ENCODE results near the gene GRK5.

The GRK5 gene

GRCh38 chr10:119314486-119314885 lies 107.1 kb downstream of the GRK5 start:
- DNase-seq (ENCODE audit: low read depth), result no peak
- TF ChIP-seq CTCF (conservative IDR thresholded peaks at IDR 0.05; ENCODE audit: low read length), result no peak
- H3K4me3 ChIP-seq (ENCODE audit: low read length), result no peak overlapping the region

- 0 out of 2 replicates have a peak, but pooled peaks have one; percentile 0 for TF ChIP-seq CTCF (conservative IDR thresholded peaks at IDR 0.05; ENCODE audit: low read length)
- H3K4me3 ChIP-seq (ENCODE audit: low read length), result no peak overlapping the region; the same call in 1 of the 2 replicates
Observed at GRCh38 chr10:119315128-119316001, 108.0 kb downstream of the GRK5 start.

GRCh38 chr10:119316002-119316358 lies 108.6 kb downstream of the GRK5 start:
- H3K4me3 ChIP-seq (ENCODE audit: low read length), result no peak overlapping the region
- no peak for DNase-seq (ENCODE audit: low read depth)
- no peak for TF ChIP-seq CTCF (conservative IDR thresholded peaks at IDR 0.05; ENCODE audit: low read length)

More at GRCh38 chr10:119315128-119316001, 108.0 kb downstream of the GRK5 start:
- peak; percentile 83 for DNase-seq (ENCODE audit: low read depth)

- H3K4me3 ChIP-seq (ENCODE audit: low read length), result no peak overlapping the region
- no peak for TF ChIP-seq CTCF (conservative IDR thresholded peaks at IDR 0.05; ENCODE audit: low read length)
- peak; percentile 73 for DNase-seq (ENCODE audit: low read depth)
Observed at GRCh38 chr10:119316729-119317097, 109.3 kb downstream of the GRK5 start.

GRCh38 chr10:119318411-119319160 lies 111.2 kb downstream of the GRK5 start:
- no peak overlapping the region for H3K4me3 ChIP-seq (ENCODE audit: low read length)
- no peak for TF ChIP-seq CTCF (conservative IDR thresholded peaks at IDR 0.05; ENCODE audit: low read length)
- no peak for DNase-seq (ENCODE audit: low read depth)

GRCh38 chr10:119319161-119319919 lies 112.0 kb downstream of the GRK5 start:
- TF ChIP-seq CTCF (conservative IDR thresholded peaks at IDR 0.05; ENCODE audit: low read length), result no peak
- no peak overlapping the region for H3K4me3 ChIP-seq (ENCODE audit: low read length)
- DNase-seq (ENCODE audit: low read depth), result no peak

Measured in AG10803 (cell line).